Effector CD4-positive, alpha-beta T cell (primary cell): ENCODE measurements around the gene ENPP7.

Source experiments
- DNase-seq: peaks from one replicate; pipeline ENCODE4 v3.0.0-alpha.2; 2020

The ENPP7 gene

GRCh38 chr17:79778504-79779083, 47.9 kb downstream of the ENPP7 start:
- no peak for DNase-seq

- DNase-seq, result no peak
Observed at GRCh38 chr17:79779084-79779529, 48.4 kb downstream of the ENPP7 start.

GRCh38 chr17:79779661-79780365, 49.1 kb downstream of the ENPP7 start:
- no peak for DNase-seq

GRCh38 chr17:79781012-79781650, 50.4 kb downstream of the ENPP7 start:
- DNase-seq, result no peak

GRCh38 chr17:79781736-79782575, 51.2 kb downstream of the ENPP7 start:
- no peak for DNase-seq

GRCh38 chr17:79783891-79784290, 53.1 kb downstream of the ENPP7 start:
- DNase-seq, result no peak

GRCh38 chr17:79784353-79785016, 53.7 kb downstream of the ENPP7 start:
- DNase-seq, result no peak

GRCh38 chr17:79785017-79785899, 54.5 kb downstream of the ENPP7 start:
- no peak for DNase-seq

GRCh38 chr17:79785900-79786810, 55.4 kb downstream of the ENPP7 start:
- no peak for DNase-seq

- DNase-seq, result no peak
Observed at GRCh38 chr17:79786930-79787643, 56.3 kb downstream of the ENPP7 start.

GRCh38 chr17:79788455-79788854, 57.7 kb downstream of the ENPP7 start:
- DNase-seq, result no peak

- DNase-seq, result no peak
Observed at GRCh38 chr17:79788989-79789942, 58.5 kb downstream of the ENPP7 start.

- no peak for DNase-seq
Observed at GRCh38 chr17:79789943-79790804, 59.4 kb downstream of the ENPP7 start.

- DNase-seq, result no peak
Observed at GRCh38 chr17:79790805-79791734, 60.3 kb downstream of the ENPP7 start.

GRCh38 chr17:79791735-79792161, 61.0 kb downstream of the ENPP7 start:
- no peak for DNase-seq
